ENCODE data around the gene CSKMT. TPM values are rescaled to one million over a fixed set of nuclear protein-coding genes. Genes with fewer than 3 reads are reported as not detected.

Gene CSKMT
- total and polyA plus RNA-seq, 7 experiments from 2014 or later: 2.5 to 29.3 (median 15.8) TPM

DNA sequence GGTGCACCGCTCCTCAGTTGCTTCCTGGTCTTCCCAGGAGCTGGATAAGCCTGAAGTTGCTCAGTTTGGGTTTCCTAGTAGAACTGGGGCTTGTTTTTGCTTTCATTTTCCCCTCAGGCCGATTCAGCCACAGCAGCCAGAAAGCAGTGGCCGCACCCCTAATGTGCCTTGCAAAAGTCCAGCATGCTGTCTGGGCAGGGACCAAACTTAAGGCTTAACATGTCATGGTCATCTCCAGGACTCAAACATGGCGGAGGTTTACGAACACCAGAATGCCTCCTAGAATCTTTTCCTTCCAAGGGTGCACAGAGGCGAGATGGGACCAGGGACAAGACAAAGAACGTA lies 44.9 kb downstream of the CSKMT start:
- CTCF ChIA-PET: interaction anchor here (1.0 to 1.6 kb wide), 4 partner anchors 17 to 118 kb away, joined by 3 to 6 read pairs (median 4); partner anchors contain the start of genes C11orf98 and HNRNPUL2
- peaks cover 41 to 57% of the 10 kb centered on the region in 2 donors for H3K4me1 ChIP-seq (ENCODE audit: control insufficient read depth in 2 of 2, insufficient read depth in 2 of 2, low read length in 2 of 2)

DNA sequence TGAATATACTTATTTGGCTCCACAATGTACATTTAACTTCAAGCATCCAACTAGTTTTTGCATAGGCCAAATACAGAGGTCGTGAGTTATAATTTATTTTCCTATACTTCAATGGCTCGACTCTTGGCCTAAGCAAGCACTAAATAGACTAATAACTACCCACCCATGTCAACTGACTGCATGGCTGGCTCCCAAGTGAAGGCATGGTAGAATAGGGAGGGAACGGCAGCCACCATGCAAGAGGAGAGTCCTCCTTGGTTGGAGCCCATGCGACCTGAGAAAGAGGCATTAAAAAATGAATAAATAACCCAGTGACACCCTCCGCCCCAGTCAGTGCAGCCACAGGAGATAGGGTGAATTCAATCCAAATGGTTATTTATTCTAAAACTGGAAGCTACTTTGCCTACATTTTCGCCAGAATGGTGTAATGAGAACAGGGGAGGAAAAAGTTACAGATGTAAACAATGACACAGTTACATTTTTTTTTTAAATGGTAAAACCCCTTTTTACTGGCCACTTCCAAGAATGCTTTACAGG lies 47.2 kb downstream of the CSKMT start:
- ChIA-PET CTCF (interaction anchor here (0.6 kb wide), 1 partner anchor 57 kb away, joined by 3 read pairs; no protein-coding TSS in a partner anchor), POLR2A (interaction anchor here (0.6 to 13.6 kb wide), 5 partner anchors 11 to 135 kb away, joined by 3 to 347 read pairs (median 3); partner anchors contain the start of genes C11orf98, CSKMT, HNRNPUL2 and STX5)
- no peak for DNase-seq
- intact Hi-C loops (cut with micrococcal nuclease): no loop called here
- no peak overlapping the region for H3K27ac ChIP-seq (ENCODE audit: low read depth, low read length)
- peaks cover 23 to 47% (median 25%) of the 10 kb centered on the region in 3 experiments for H3K36me3 ChIP-seq (ENCODE audit: control insufficient read depth in 2 of 3, insufficient read depth in 3 of 3, low read length in 3 of 3)
- H3K4me3 Mint-ChIP-seq: peak overlapping the region in 5 of 10 donors; percentile 13 to 76 (median 42)
- H3K4me1 Mint-ChIP-seq: peaks cover 7 to 78% (median 57%) of the 10 kb centered on the region in 7 donors
- H3K27me3 Mint-ChIP-seq: no peaks in the 10 kb centered on the region
- ATAC-seq: no peak
- H3K36me3 Mint-ChIP-seq: peaks cover 8 to 53% (median 26%) of the 10 kb centered on the region in 5 donors
- H3K9me3 Mint-ChIP-seq: peaks cover 0 to 4% (median 0%) of the 10 kb centered on the region in 11 donors
- no peak overlapping the region for H3K4me3 ChIP-seq (ENCODE audit: low read length)
- peaks cover 24 to 37% of the 10 kb centered on the region in 2 donors for H3K4me1 ChIP-seq (ENCODE audit: control insufficient read depth in 2 of 2, insufficient read depth in 2 of 2, low read length in 2 of 2)
- peak overlapping the region; percentile 51 to 94 (median 72) for H3K27ac Mint-ChIP-seq
- H3K27me3 ChIP-seq (ENCODE audit: control insufficient read depth in 2 of 2, insufficient read depth in 2 of 2, low read length in 2 of 2): no peaks in the 10 kb centered on the region
- no peaks in the 10 kb centered on the region for H3K9me3 ChIP-seq (ENCODE audit: control insufficient read depth in 2 of 3, low read length in 3 of 3)

More for the DNA sequence above, 44.9 kb downstream of the CSKMT start:
- peak overlapping the region; percentile 92 to 99 (median 96) for H3K4me3 Mint-ChIP-seq
- POLR2A ChIA-PET: interaction anchor here (1.0 to 13.6 kb wide), 26 partner anchors 13 to 1281 kb away, joined by 3 to 347 read pairs (median 10); partner anchors contain the start of genes C11orf98, CSKMT, EEF1G and HNRNPUL2
- no peaks in the 10 kb centered on the region for H3K27me3 Mint-ChIP-seq
- Histone ChIP-seq H3K9me3 (ENCODE audit: control insufficient read depth in 2 of 3, low read length in 3 of 3) (no peaks in the 10 kb centered on the region), H3K27me3 (ENCODE audit: control insufficient read depth in 2 of 2, insufficient read depth in 2 of 2, low read length in 2 of 2) (no peaks in the 10 kb centered on the region), H3K4me3 (ENCODE audit: low read length) (peak overlapping the region; percentile 77), H3K36me3 (ENCODE audit: control insufficient read depth in 2 of 3, insufficient read depth in 3 of 3, low read length in 3 of 3) (peaks cover 6 to 24% (median 6%) of the 10 kb centered on the region in 3 experiments), H3K27ac (ENCODE audit: low read depth, low read length) (peak overlapping the region; percentile 84)
- H3K27ac Mint-ChIP-seq: peak overlapping the region; percentile 94 to 99 (median 97)
- H3K4me1 Mint-ChIP-seq: peaks cover 17 to 74% (median 63%) of the 10 kb centered on the region in 7 donors
- ATAC-seq (no peak), DNase-seq (peak in 2 of 9 donors; percentile 18 to 38)
- H3K36me3 Mint-ChIP-seq: peaks cover 3 to 36% (median 8%) of the 10 kb centered on the region in 5 donors
- intact Hi-C loops (cut with micrococcal nuclease): no loop called here
- peaks cover 0 to 4% (median 0%) of the 10 kb centered on the region in 11 donors for H3K9me3 Mint-ChIP-seq

DNA sequence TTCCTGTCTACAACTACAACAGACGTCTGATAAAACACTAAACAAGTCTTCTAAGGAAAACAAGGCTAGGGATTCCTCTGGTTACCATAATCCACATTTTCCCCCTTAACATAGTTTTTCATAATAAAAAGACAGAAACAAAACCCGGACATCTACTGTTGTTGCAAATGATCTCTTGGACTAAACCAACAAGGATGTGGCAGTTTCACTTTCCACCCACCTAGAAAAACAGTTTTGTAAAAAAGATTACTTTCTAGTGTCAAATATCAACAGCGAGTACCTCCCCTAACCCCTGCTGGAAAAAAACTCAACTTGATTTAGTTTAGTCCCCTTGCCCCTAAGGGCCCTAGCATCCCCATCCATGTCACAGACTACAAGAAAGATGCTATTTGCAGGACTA lies 47.7 kb downstream of the CSKMT start:
- DNase-seq (no peak), ATAC-seq (no peak)
- peaks cover 21 to 32% of the 10 kb centered on the region in 2 donors for H3K4me1 ChIP-seq (ENCODE audit: control insufficient read depth in 2 of 2, insufficient read depth in 2 of 2, low read length in 2 of 2)
- H3K4me3 ChIP-seq (ENCODE audit: low read length): no peak overlapping the region
- CTCF ChIA-PET: interaction anchor here (0.6 to 1.0 kb wide), 2 partner anchors 19 to 57 kb away, joined by 3 read pairs; no protein-coding TSS in a partner anchor
- peaks cover 8 to 77% (median 55%) of the 10 kb centered on the region in 7 donors for H3K4me1 Mint-ChIP-seq
- peak overlapping the region; percentile 51 to 94 (median 72) for H3K27ac Mint-ChIP-seq
- H3K27me3 ChIP-seq (ENCODE audit: control insufficient read depth in 2 of 2, insufficient read depth in 2 of 2, low read length in 2 of 2): no peaks in the 10 kb centered on the region
- H3K9me3 Mint-ChIP-seq: peaks cover 0 to 4% (median 0%) of the 10 kb centered on the region in 11 donors
- no peak overlapping the region for H3K27ac ChIP-seq (ENCODE audit: low read depth, low read length)
- peaks cover 28 to 53% (median 29%) of the 10 kb centered on the region in 3 experiments for H3K36me3 ChIP-seq (ENCODE audit: control insufficient read depth in 2 of 3, insufficient read depth in 3 of 3, low read length in 3 of 3)
- no peaks in the 10 kb centered on the region for H3K9me3 ChIP-seq (ENCODE audit: control insufficient read depth in 2 of 3, low read length in 3 of 3)
- peak overlapping the region in 4 of 10 donors; percentile 29 to 76 (median 48) for H3K4me3 Mint-ChIP-seq
- H3K36me3 Mint-ChIP-seq: peaks cover 8 to 56% (median 29%) of the 10 kb centered on the region in 5 donors
- intact Hi-C loops (cut with micrococcal nuclease): no loop called here
- no peaks in the 10 kb centered on the region for H3K27me3 Mint-ChIP-seq
- POLR2A ChIA-PET: interaction anchor here (0.8 to 13.6 kb wide), 2 partner anchors 10 to 27 kb away, joined by 3 to 347 read pairs; partner anchors contain the start of genes HNRNPUL2 and TTC9C

DNA sequence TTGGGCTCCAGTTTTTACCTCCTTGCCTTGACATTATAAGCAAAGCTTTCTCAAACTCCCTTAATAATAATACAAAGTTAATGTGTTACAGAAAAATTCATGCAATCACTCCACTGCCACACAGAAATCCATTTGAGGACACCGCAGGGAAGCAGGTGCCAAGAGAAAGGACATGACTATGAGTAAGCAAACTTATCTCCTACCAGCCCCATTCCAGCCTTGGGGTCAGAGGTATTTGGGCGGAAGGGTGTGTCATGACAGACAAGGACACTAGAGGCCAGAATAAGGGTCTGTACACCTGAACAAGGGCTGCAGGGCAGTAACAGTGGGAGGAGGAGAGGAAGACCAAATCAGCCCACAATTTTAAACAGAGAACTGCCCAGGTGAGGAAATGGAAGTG lies 48.2 kb downstream of the CSKMT start:
- H3K27me3 Mint-ChIP-seq: no peaks in the 10 kb centered on the region
- Histone ChIP-seq H3K9me3 (ENCODE audit: control insufficient read depth in 2 of 3, low read length in 3 of 3) (no peaks in the 10 kb centered on the region), H3K27me3 (ENCODE audit: control insufficient read depth in 2 of 2, insufficient read depth in 2 of 2, low read length in 2 of 2) (no peaks in the 10 kb centered on the region), H3K36me3 (ENCODE audit: control insufficient read depth in 2 of 3, insufficient read depth in 3 of 3, low read length in 3 of 3) (peaks cover 33 to 57% (median 34%) of the 10 kb centered on the region in 3 experiments), H3K4me1 (ENCODE audit: control insufficient read depth in 2 of 2, insufficient read depth in 2 of 2, low read length in 2 of 2) (peaks cover 18 to 27% of the 10 kb centered on the region in 2 donors), H3K27ac (ENCODE audit: low read depth, low read length) (peak overlapping the region; percentile 22), H3K4me3 (ENCODE audit: low read length) (no peak overlapping the region)
- peaks cover 11 to 77% (median 55%) of the 10 kb centered on the region in 7 donors for H3K4me1 Mint-ChIP-seq
- intact Hi-C loops (cut with micrococcal nuclease): no loop called here
- H3K27ac Mint-ChIP-seq: peak overlapping the region in 8 of 9 donors; percentile 51 to 94 (median 74)
- POLR2A ChIA-PET: interaction anchor here (0.6 to 13.6 kb wide), 4 partner anchors 10 to 59 kb away, joined by 3 to 347 read pairs (median 4); partner anchors contain the start of genes HNRNPUL2, TTC9C and ZBTB3
- ATAC-seq (no peak), DNase-seq (no peak)
- H3K9me3 Mint-ChIP-seq: peaks cover 0 to 4% (median 0%) of the 10 kb centered on the region in 11 donors
- H3K4me3 Mint-ChIP-seq: peak overlapping the region in 1 of 10 donors; percentile 76
- peaks cover 8 to 61% (median 34%) of the 10 kb centered on the region in 5 donors for H3K36me3 Mint-ChIP-seq
- CTCF ChIA-PET: interaction anchor here (1.0 kb wide), 1 partner anchor 19 kb away, joined by 3 read pairs; no protein-coding TSS in a partner anchor

DNA sequence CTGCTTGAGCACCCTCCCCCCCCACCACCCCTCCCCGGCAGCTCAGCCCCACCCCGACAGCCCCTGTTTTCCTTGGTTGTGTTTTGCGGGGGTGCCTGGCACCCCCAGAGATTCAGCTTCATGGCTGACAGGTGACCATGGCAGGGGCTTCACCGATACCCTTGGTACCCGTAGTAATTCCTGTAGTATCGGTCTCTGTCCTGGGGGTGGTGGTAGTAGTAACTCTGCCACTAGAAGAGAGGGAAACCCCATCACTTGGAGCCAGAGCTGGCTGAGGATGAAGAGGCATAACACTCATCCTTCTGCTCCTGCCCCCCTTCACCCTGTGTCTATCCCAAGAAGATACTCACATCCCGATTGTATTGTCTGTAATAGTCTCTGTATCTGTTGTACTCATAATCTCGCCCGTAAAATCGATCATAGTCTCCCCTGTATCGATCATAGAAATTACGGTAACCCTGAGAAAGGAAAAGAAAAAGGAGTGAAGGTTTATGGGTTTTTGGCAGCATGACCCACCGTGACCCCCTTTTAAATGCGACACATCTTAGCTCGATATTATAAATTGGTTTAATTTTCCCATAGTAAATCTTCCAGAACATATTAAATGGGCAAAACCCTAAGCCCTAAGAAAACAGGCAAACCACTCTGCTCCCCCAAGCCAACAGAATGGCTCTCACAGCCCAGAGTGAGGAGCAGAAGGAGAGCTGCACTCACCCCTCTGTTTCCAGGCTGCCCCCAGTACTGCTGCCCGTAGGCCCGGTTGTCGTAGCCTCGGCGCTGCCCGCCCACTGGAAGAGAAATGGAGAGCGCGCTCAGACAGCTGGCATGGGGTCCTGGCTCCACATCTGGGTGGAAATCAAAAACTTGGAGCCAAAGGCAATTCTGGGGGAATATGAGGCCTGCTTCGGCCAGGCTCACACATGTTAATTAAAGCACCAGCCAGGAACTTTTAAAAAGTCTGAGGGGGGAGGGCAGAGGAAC lies 50.3 kb downstream of the CSKMT start:
- ATAC-seq: no peak
- Mint-ChIP-seq H3K27ac (peak overlapping the region in 7 of 9 donors; percentile 32 to 86 (median 62)), H3K36me3 (peaks cover 8 to 65% (median 47%) of the 10 kb centered on the region in 5 donors), H3K9me3 (no peaks in the 10 kb centered on the region), H3K4me1 (peaks cover 7 to 68% (median 50%) of the 10 kb centered on the region in 7 donors), H3K4me3 (peak overlapping the region in 1 of 10 donors; percentile 33), H3K27me3 (no peaks in the 10 kb centered on the region)
- no peak for DNase-seq
- Histone ChIP-seq H3K9me3 (ENCODE audit: control insufficient read depth in 2 of 3, low read length in 3 of 3) (no peaks in the 10 kb centered on the region), H3K36me3 (ENCODE audit: control insufficient read depth in 2 of 3, insufficient read depth in 3 of 3, low read length in 3 of 3) (peaks cover 39 to 78% (median 46%) of the 10 kb centered on the region in 3 experiments), H3K4me3 (ENCODE audit: low read length) (no peak overlapping the region), H3K27ac (ENCODE audit: low read depth, low read length) (peak overlapping the region; percentile 52), H3K4me1 (ENCODE audit: control insufficient read depth in 2 of 2, insufficient read depth in 2 of 2, low read length in 2 of 2) (peaks cover 3 to 13% of the 10 kb centered on the region in 2 donors), H3K27me3 (ENCODE audit: control insufficient read depth in 2 of 2, insufficient read depth in 2 of 2, low read length in 2 of 2) (no peaks in the 10 kb centered on the region)
- intact Hi-C loops (cut with micrococcal nuclease): no loop called here
- CTCF ChIA-PET: no interaction called here
- POLR2A ChIA-PET: interaction anchor here (0.6 to 17.5 kb wide), 12 partner anchors 5 to 163 kb away, joined by 3 to 347 read pairs (median 6); partner anchors contain the start of genes B3GAT3, BSCL2, C11orf98 and CSKMT
